Left colon (tissue), 2 donors: Measurements from ENCODE around the gene DCBLD2. TPM values are rescaled to one million over a fixed set of nuclear protein-coding genes. Genes with fewer than 3 reads are reported as not detected.

Experiments used
- ATAC-seq: fragments of 200-7000 bp; cut with Tn5 transposase; one replicate; pipeline ENCODE4 v1.9.1; 2020; ENCODE audit warnings: mild to moderate bottlenecking, moderate library complexity
- DNase-seq, 2 donors: peaks; one replicate each; pipeline ENCODE4 v3.0.0-alpha.2; 2020
- intact Hi-C, 2 donors: fragments of 100-400 bp; cut with DNase I in 1 of 2; cut with micrococcal nuclease in 1 of 2; formaldehyde crosslinking; loops; one replicate each; pipeline versions ENCODE4 v1.11.2 to v1.14.0; 2022; cut with DNase I, micrococcal nuclease
- long read RNA-seq: library from polyadenylated mRNA; unstranded; transcript quantifications from one replicate; pipeline ENCODE4 v2.0.0, GENCODE V29; 2021
- total RNA-seq, 2 donors: library from RNA; stranded (reverse); fragmentation: NEBNext Ultra II Directional; extraction: Animal tissue kit (Norgen Biotek cat#: 25700); gene quantifications; one replicate each; pipeline ENCODE4 v1.2.1, GENCODE V29; 2021
- donor health status: DM: no; HTN: no; CAD: no.
- donor health status: DM: yes; HTN: yes; CAD: no.

DCBLD2 gene, protein sequence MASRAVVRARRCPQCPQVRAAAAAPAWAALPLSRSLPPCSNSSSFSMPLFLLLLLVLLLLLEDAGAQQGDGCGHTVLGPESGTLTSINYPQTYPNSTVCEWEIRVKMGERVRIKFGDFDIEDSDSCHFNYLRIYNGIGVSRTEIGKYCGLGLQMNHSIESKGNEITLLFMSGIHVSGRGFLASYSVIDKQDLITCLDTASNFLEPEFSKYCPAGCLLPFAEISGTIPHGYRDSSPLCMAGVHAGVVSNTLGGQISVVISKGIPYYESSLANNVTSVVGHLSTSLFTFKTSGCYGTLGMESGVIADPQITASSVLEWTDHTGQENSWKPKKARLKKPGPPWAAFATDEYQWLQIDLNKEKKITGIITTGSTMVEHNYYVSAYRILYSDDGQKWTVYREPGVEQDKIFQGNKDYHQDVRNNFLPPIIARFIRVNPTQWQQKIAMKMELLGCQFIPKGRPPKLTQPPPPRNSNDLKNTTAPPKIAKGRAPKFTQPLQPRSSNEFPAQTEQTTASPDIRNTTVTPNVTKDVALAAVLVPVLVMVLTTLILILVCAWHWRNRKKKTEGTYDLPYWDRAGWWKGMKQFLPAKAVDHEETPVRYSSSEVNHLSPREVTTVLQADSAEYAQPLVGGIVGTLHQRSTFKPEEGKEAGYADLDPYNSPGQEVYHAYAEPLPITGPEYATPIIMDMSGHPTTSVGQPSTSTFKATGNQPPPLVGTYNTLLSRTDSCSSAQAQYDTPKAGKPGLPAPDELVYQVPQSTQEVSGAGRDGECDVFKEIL
- total RNA-seq: 10 to 100 TPM in 1 of 2 donors, 1 to 10 TPM in 1; 8.9 to 12.2 TPM
- long read RNA-seq, full-length matches to known transcripts: 1 of 12 reads
- long read RNA-seq, partial matches to known transcripts: 5 of 12 reads
- long read RNA-seq, other reads (novel, unspliced or antisense): 6 of 12 reads

DNA sequence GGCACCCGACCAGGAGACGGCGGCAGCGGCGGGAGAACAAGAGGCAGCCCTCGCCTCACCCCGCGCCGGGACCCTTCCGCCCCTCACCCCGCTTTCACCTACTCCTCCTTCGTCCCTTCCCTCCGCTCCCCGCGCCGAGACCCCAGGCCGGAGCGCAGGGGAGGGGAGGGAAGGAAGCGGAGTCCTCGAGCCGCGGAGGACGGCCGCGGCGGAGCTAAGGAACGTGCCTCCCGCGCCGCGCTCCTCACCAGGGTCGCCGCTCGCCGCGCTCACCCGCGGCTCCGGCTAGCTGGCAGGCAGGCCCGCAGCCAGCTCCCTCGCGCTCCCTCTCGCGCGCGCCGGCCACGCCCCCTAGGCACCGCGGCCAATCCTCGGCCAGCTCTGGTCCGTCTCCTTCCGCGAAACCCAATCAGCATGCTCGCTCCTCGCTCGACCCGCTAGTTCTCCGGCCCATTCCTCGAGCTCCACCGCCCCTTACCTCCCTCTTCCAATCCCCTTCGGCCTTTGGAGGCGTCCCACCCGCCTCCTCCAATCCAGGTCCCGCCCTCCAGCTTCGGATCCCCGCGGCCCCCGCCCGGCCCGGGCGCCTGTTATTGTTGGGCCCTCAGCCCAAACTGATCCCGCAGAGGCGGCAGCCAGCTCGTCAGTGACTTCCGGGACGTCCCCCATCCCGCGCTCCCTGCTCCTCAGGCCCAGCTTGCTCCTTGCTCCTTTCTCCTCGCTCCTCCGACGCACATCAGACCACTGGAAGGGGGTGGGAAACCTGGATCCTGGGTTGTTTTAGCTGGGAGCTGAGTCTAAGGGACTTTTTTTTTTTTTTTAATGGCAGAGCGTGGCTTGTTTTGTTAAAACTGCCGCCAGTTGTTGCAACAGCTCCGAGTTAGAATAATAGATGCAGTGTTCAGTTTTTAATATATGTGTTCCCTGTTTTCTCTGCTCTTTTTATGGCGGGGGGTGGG lies at the start of gene DCBLD2:
TSS of gene DCBLD2 (minus strand) at position 304 of the 959 bp plus-strand sequence. CDS start 369 bp downstream, outside the sequence.
- ATAC-seq: peak; percentile 97
- intact Hi-C loops: no loop called here

DNA sequence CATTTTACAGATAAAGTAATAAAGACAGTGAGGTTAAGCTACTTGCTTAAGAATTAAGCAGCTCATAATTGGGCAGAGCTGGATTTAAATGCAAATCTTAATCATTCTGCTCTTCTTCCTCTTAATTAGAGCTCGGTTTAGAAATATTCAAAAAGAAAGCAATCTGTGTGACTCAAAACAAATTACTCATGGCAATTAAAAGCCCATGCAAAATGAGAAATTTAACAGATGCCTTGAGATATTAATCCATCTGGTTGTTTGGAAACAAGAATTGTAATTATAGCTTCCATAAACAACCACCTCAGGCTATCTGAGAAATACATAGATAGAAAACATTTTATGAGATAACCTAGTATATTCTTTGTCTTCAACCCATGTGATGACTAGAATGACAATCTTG lies 44.2 kb upstream of the DCBLD2 start:
- intact Hi-C loops: no loop called here
- DNase-seq (no peak), ATAC-seq (no peak)

More for the DNA sequence above, at the start of gene DCBLD2:
- peak; percentile 95 to 99 for DNase-seq

DNA sequence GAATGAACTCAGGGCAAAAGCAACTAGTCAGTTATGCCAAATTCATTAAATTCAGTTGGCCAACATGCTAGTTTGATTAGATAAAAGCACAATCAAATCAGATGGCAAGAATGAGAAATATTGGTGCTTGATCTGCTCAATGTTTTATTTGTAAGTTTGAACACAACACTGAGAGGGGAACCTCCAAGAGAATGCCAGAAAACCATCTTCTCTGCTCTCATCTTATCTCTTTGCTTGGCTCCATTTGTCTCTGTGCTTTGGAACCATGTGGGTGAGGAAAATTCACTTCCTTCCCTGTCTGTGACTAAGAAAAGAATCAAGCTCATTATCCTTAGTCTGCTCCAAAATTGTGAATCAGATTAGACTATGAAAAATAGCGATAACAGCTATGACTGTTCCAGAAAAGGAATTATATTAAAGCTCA lies 43.6 kb upstream of the DCBLD2 start:
- DNase-seq (no peak), ATAC-seq (no peak)
- intact Hi-C loops: no loop called here

DNA sequence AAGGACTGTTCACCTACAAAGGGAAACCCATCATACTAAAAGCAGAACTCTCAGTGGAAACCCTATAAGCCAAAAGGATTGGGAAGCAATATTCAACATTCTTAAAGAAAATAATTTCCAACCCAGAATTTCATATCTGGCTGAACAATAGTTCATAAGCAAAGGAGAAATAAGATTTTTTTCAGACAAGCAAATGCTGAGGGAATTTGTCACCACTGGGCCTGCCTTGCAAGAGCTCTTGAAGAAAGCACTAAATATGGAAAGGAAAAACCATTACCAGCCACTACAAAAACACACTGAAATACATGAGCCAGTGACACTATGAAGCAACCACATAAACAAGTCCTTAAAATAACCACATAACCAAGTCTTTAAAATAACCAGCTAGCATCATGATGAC lies 28.9 kb upstream of the DCBLD2 start:
- no peak for DNase-seq
- intact Hi-C loops: no loop called here
- ATAC-seq: no peak

DNA sequence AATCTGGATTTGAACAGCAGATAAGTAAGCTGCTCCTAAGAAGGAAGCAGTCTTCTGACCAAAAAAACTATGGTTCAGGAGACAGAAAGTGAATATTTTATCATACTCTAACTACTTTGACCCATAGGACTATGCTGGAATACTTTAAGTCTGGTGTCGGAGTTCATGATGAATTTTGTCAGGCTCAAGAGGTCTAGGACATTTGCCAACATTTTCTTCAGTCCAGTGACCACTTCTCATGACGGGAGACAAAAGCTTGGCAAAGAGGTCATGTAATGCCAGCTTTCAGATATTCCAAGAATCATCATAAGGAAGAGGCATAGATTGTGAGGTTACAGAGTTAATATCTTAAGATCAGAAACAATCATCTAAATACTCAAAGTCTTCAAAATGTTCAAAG lies 20.5 kb upstream of the DCBLD2 start:
- ATAC-seq (no peak), DNase-seq (no peak)
- intact Hi-C loops: loop anchor here in 1 of 2 donors (5.0 kb wide), 1 partner anchor 70 kb away; no protein-coding TSS in a partner anchor

DNA sequence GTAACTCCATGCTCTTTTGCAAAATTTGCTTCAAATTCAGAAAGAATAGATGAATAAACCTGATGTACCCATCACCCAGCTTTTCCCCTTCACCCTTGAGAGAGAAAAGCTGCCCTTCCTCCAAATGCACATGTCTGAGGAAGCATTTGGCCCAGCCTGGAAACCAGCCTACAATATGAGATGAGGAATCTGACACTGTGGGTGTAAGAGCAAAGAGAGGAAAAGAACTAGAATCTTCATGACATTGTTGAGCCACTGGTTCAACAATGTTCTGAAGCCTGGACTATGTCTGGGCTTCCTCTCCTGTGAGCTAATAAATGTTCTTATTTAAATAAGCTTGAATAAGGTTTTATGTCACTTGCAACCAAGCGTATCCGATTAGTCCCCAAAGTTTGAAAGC lies 18.7 kb upstream of the DCBLD2 start:
- intact Hi-C loops: loop anchor here in 1 of 2 donors (5.0 kb wide), 1 partner anchor 72 kb away; no protein-coding TSS in a partner anchor
- ATAC-seq: no peak
- no peak for DNase-seq

DNA sequence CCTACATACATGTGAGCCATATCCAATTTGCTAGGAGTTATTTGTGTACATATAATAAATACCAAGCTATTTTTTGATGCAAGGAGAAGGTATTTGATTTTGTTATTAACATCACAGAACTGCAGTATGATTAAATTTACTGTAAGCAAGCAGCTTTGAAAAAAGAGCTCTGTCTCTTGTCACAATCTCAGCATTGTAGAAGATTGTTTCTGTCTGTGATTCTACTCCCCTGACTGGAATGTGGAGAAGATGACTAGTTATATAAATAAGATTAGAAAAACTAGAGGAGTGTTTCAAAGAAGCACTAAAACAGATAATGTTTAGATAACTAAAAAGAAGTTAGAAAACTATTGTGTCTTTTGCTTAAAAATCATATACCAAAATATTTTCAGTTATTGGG lies 17.1 kb upstream of the DCBLD2 start:
- intact Hi-C loops: no loop called here
- ATAC-seq: no peak
- no peak for DNase-seq

DNA sequence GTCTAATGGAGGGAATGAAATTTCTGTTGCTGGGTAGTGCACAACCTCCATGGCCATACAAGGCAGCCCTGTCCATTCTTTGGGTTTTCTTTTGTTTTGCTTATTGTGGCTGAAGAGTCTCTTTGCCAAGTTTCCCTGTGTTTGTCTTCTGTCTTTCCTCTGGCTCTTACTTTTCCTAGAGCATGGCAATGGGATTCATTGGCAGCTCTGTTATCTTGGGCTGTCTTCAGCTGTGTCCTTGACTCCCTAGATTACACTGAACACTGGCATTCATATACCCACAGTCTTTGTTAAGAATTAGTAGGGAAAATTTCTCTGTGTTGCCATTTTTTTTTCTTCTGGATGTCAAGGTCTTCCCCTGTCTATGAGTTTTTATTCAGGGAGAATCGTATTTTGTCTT lies 16.1 kb upstream of the DCBLD2 start:
- ATAC-seq: no peak
- intact Hi-C loops: no loop called here
- DNase-seq: no peak

DNA sequence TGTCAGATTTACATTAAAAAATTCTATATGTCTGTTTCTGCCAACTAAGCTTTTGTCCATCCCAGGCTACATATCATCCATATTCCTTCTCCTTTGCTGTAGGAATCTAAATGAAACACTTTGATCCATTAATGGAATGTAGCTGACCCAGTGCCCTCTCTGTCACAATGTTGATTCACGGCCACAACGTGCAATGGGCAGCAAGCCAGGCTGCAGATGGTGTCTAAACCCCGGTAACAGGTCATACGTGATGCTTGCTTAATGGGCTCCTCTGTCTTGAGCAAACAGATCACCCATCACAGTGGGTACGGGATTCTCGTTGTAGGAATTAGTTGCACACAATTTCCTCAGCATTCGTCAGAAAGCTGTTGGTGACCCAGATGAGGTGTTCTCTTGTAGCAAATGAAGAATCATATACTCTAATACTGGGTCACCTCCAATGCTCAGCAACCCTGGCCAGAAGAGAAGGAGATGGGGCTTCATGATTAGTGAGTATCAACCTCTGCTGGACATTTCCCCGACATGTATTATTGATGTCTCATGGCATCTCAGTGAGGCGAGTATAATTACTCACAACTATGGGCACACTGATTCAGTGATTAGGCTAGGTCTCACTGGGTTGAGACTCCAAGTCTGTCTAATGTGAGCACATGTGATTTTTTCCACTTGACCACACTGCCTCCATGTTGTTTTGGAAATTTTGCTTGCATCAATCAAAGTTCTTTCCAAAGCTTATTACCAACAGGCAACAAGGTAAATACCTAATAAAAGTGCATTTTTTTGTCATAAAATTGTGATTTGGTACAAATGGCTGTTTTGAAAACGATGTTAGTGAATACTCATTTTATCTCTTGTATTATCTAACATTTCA lies 12.9 kb upstream of the DCBLD2 start:
- ATAC-seq (no peak), DNase-seq (no peak)
- intact Hi-C loops: no loop called here

DNA sequence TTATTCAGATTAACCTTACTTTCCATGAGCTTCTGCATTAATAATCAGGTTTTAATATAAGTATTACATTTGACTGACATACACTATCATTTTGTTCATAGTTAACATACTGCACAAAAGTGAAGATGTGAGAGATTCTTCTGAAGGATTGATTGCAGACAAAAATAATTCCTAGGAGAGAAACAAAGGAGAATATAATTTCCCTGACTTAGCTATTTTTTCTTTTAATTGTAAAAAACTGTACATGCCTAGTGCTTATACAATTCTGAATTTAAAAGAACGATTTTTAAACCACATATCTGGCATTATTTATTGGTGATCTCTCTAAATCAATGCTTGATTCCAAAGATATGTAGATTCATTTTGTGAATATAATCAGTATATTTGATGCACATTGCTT lies 11.0 kb upstream of the DCBLD2 start:
- DNase-seq: no peak
- no peak for ATAC-seq
- intact Hi-C loops: no loop called here

DNA sequence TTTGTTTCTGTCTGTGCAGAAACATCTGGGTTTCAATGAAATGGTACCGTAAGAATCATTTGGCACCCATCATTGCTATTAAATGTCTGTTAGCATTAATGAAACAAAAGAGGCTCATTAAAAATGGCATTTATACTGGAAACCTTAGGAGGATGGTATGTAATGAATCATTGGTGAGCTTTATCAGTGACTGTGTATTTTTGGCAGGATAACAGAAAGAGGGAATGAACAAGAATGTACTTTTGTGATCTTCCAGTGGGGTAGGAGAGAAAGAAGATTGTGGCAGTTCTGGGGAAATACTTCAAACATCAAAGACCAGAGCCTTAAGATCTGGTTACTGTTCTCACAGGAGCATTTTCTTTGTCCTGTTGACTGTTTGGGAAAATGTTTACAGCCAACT lies 4.7 kb upstream of the DCBLD2 start:
- ATAC-seq: no peak
- no peak for DNase-seq
- intact Hi-C loops: no loop called here

DNA sequence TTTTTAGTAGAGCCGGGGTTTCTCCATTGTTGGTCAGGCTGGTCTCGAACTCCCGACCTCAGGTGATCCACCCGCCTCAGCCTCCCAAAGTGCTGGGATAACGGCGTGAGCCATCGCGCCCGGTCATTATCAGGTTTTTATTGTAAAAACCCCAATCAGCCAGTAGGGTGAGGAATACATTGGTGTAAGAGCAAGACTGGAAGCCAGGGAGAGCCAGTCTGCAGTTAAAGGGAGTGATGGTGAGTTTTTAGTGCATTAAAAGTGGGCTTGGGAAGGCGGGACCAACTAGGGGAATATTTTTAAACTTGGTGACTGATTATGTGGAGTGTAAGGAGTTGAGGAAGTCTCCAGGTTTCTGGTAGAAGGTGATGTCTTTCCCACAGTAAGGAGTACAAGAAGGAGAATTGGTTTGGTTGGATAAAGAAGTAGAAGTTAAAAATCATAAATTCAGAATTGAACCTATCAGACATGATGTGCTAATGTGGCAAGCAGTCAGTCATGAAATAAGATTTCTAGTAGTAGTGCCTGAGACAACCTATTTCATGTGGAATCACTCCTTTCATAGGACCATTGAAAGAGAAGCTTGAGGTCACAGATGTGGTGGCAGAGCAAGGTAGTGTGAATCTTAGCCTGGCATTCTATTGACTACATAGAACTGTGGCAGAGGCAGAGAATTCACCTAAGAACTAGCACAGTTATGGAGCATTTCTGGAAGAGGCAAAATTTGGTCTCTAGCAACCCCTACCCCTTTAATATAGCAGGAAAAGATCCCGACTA lies 2.4 kb upstream of the DCBLD2 start:
- DNase-seq (no peak), ATAC-seq (no peak)
- intact Hi-C loops: no loop called here

DNA sequence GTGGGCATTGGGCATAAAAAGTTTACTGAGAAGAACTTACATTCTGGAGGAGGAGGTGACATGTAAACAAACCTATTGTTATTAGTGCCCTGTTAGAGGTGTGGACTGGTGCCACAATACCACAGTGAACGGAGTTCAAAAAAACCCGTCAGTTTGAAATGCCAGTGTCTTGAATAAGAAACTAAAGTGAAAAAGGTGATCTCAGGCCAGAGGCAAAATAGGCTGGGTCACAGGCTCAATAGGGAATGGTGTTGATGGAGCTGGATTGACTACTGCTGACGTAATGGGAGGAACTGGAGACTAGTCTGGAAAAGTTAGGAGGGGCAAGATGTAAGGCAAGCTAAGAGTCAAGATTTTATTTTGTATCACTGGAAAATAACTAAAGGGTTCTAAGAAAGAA lies 1.6 kb upstream of the DCBLD2 start:
- intact Hi-C loops: no loop called here
- no peak for ATAC-seq

DNA sequence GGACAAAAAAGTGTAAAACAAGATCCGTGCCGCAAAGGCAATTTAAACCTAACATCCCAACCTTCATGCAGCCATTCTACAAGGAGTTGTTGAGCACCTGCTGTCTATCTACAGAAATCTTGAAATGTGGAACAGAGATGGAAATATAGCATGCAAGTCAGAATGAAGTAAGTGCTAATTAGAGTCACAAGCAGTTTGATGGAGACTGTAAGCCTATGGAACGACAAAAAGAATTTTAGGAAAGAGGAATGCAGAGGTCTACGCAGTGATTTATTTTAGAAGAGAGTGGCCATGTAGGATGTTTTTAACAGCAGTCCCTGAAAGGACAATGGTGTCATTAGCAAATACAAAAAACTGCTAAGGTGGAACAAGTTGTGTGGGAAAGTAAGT lies 851 bp upstream of the DCBLD2 start:
- intact Hi-C loops: no loop called here
- no peak for DNase-seq
- no peak for ATAC-seq

More for the DNA sequence above, 1.6 kb upstream of the DCBLD2 start:
- no peak for DNase-seq

DNA sequence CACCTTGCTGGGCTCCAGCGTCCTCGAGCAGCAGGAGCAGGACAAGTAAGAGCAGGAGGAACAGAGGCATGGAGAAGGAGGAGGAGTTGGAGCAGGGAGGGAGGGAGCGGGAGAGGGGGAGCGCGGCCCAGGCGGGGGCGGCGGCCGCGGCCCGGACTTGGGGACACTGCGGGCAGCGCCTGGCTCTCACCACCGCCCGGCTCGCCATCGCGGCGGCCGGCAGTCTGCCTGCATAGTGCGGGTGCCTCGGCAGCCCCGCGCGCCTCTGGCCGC lies 440 bp downstream of the DCBLD2 start:
- peak; percentile 39 to 55 for DNase-seq
- intact Hi-C loops: no loop called here
- ATAC-seq: peak; percentile 66

DNA sequence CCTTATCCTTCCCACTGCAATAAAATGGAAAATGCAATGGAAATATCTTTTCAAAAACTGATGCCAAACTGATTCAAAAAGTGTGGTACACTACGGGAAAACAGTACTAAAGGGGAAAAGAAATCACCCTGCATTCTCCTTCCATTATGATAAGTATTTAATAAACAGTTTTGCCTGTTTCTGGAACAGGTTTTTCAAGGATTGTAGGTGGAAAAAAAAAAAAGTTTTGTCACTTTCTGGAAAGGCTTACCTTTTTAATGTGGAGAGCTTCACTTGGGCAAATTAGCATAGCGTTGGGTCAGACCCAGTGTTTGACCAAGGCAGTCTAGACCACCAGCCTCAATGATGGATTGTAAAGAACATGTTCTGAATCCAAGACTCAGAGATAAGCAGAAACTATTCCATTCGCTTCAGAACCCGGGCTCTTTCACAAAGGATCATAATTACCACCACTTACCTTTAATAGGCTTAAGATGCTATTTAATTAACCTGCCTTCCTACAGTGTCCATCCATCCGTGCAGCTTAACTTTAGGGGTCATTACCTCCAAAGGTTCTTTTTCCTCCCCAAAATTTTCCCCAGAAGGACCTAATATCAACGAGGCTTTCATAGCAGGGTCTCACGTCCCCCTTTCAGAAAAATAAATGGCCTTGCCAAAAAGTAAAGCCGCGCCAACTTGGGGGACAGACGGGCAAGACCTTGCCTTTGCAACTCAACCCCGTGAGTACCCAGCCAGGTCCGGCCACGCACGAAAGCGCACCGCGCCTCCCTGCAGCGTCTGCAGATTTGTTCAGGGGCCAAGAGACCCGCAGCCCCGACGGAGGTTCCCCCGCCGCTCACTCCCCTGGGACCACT lies 1.0 kb downstream of the DCBLD2 start:
- intact Hi-C loops: no loop called here
- ATAC-seq (no peak), DNase-seq (no peak)
